HG03108 (cell line): ENCODE results near the gene AP3M1.

Experiments used
- ATAC-seq: cut with Tn5 transposase; IDR thresholded peaks from one replicate; pipeline ENCODE4 v1.9.1; 2021; ENCODE audit warnings: moderate library complexity; ENCODE audit not compliant: unreplicated experiment

AP3M1 gene

DNA sequence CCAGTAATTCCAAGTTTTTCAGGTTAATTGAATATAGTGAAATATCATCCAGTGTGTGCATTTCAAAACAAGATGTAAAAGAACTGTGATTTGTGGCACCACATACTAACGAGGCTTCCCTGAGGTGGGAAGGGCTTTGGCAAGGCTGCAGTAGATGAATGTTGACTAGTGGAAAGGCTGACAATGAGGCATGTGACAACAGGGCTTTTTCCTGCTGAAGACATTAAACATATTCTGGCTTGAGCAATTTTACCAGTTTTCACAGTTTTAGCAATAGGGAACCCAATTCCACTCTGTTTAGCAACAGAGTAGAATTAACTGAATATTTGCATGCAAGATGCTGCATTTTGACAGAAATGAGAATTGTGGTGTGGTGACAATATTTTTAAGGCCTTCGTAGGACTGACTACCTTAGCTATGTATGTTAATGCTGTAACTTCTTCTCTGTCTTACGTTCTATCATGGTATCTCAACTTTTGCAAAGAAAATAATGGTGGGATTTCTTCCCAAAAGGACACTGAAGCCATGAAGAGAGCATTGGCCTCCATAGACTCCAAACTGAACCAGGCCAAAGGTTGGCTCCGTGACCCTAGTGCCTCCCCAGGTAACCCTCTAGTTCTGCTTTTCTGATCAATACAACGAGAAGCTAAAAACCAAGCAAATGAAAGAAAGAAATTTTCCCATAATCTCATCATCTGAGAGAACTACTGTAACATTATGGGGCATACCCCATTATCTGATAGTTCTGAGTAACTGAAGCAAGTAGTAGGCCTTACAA is 68.5 kb downstream of the AP3M1 start:
- no peak for ATAC-seq

DNA sequence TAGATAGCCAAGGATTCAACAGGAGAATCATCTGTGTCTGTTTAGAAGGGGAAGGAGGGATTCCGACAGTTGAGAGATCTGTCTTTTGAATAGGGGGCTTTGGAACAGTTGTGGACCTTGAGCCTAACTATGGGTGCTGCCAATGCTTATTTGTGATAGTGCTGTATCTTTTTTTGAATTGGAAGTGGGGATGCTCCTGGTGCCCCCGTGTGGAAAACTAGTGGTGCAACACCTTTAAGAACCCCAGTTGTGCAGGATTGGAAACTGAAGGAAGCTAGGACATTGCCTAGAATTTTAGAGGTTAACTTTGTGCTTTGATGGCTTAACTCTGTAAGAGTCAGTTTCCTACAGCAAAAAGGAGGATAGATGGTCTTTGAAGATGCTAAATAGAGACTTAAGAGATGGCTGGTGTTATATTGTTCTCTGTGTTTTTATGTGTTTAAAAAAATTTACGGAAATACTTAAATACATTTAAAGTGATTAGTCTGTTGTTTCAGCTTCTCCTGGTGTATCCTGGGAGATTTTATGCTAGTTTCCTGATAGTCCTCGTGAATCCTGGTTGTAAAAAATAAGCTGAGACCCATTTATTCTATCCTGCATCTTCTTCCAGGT is 69.3 kb downstream of the AP3M1 start:
- ATAC-seq = no peak

DNA sequence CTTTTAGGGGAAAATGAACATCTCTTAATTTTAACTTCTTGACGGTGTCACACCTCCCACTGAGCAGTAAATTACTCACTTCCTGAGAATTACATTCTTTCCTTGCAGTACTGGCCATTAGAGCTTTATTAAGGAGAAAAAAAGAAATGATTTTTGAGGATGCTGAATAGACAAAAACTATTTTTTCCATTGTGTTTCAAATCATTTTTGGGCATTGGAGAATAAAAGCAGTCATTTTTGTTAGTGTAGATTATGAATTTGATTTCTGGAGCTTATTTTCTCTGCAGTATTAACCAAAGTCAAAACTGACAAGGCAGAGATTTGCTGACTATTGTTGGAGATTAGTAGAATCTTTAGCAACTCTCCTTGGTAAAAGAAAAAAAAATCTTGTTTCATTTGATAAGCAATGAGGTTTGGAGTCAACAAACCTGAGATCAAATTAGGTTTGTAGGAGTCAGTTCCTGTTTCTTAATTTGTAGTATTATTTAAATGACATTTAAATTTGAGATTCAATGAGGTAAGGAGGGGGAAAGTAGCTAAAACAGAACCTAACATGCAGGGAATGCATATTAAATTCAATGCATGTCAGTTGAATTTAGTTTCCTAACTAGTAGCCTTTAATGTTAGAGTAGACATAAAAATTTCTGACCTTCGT is 70.6 kb downstream of the AP3M1 start:
- no peak for ATAC-seq

DNA sequence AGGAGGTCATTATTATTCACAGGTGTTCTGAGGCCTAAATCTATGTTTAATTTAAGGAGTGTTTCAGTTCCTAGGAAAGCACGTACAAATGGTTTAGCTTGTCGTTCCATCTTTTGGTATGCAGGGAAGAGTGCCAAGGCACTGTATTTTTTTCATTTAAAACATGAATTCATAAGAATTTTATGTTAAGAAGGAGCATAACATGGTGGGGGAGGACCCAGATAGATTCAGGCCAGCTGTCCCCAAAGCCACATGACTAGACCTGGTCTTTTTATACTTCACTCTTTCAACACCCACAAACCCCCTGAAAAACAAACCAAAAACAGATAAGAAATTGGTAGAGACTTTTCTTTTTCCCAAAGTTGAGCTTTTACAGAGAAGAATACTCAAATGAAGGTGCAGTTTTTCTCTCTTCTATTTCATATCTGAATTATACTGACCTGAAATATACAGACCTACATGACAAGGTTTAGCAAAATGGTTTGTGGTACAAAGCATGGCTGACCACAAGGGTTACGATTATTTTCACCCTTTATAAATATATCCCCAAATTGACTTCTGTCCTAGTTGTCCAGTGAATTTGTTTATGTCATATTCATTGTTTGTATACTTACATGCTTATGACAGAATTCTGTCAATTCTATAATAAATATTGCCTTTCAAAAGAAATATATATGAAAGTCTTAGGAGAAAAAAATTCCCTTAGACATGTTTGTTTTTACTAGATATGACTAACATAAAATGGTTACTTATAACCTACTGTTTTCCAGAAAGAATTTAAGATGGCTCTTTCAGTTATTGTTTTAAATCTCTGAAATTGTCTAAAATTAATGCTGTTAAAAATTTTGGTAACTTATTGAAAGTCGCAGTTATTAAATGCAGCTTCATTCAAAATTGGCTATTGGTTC is 71.3 kb downstream of the AP3M1 start:
- no peak for ATAC-seq

DNA sequence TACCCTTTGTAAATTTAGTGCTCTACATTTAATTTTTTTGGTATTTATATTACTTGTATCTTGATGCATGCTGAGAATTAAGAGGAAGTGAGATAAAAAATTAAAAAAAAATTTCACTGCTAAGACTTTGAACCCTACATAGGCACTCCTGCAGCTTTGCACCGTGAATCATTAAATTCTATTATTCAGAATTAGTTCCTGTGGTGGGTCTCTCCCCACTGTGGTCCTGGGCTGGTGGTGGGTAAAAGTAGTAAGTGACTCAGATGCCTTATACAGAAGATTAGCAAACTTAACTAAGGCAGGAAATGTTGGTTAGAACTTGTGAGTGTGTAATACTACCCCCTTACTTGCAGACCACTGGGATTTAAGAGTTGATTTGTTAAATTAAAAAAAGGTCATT is 72.6 kb downstream of the AP3M1 start:
- no peak for ATAC-seq

DNA sequence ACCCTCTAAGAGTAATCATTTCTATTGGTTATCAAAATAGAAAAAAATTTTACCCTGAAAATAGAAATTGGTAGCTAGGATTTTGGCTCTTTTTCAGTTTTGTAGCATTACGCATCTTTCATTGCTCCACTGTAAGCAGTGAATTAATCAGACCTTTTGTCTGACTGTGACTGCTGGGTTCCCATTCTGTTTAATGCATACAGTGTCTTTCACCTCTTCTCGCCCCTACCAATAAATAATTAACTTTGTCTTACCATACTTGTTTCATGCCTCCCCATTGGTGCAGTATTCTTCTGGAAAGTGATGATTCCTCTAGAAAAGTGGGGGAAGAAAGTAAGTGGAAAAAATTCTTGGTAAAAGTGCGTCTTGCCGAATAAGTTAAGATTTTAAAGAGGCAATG is 73.2 kb downstream of the AP3M1 start:
- ATAC-seq = no peak

DNA sequence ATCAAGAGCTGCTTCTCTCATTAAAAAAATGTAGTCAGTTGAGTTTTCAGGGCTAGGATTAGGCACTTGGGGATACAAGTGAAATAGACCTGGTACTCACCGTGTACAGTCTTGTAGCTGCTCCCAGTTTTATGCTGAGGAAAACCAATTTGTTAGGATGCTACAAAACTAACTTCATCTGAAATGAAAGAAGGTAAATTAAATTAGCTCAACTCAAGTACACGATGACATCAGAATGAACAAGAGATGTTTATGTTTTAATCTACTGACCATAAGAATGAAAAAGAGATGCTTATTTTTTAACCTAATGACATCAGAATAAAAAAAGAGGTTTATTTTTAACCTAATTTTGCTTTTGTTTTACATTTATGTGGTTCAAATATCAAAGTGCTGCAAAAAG is 73.7 kb downstream of the AP3M1 start:
- no peak for ATAC-seq

DNA sequence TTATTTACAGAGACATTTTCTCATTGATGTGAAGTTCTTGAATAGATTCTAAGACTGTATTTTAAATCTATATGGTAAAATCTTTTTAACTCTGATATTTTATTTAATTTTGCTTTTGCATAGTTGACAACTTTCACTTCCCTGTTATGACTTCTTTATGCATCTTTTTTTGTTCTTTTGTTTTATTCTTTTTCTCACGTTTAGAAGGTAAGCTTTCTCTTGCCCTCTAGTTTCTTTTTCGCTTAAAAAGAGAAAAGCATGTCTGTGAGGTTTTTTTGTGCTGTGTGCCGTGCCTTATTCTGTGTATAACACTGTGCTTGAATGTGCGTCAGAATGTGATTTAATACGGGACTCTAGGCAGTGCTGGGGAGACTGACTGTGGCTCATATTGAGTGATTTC is 74.7 kb downstream of the AP3M1 start:
- no peak for ATAC-seq

DNA sequence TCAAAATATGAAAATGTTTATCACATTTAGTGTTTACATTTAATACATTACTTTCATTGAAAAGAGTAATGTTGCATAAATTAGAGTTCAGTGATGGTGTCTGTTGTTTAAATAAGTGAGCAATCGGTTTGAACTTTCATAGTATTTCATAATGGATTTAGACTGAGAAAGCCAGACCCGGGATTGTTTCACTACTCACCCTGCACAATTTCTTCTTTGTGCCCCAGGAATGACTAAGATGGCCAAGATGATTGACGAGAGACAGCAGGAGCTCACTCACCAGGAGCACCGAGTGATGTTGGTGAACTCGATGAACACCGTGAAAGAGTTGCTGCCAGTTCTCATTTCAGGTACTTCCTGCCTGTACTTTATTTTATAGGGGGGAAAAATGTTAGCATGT is 78.1 kb downstream of the AP3M1 start:
- no peak for ATAC-seq

DNA sequence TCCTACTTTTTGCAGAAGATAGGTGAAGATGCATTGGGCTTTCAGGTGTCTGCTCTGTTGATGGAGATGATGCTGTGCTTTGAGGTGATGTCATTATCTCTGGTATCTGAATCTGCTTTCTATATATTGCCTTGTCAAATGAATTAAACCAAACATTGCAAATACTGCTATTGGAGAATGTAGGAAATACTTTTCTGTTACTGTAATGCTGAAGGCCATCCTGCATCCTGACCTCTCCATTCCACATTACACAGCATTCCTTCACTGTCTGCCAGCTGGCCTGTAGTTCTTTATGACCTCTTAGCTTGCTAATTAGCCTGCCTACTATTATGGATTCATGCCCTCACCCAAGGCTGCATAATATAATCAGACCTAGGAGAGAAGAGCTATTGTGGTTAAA is 79.5 kb downstream of the AP3M1 start:
- no peak for ATAC-seq
